Measurements from ENCODE around the gene SEMA5B.

SEMA5B gene

DNA sequence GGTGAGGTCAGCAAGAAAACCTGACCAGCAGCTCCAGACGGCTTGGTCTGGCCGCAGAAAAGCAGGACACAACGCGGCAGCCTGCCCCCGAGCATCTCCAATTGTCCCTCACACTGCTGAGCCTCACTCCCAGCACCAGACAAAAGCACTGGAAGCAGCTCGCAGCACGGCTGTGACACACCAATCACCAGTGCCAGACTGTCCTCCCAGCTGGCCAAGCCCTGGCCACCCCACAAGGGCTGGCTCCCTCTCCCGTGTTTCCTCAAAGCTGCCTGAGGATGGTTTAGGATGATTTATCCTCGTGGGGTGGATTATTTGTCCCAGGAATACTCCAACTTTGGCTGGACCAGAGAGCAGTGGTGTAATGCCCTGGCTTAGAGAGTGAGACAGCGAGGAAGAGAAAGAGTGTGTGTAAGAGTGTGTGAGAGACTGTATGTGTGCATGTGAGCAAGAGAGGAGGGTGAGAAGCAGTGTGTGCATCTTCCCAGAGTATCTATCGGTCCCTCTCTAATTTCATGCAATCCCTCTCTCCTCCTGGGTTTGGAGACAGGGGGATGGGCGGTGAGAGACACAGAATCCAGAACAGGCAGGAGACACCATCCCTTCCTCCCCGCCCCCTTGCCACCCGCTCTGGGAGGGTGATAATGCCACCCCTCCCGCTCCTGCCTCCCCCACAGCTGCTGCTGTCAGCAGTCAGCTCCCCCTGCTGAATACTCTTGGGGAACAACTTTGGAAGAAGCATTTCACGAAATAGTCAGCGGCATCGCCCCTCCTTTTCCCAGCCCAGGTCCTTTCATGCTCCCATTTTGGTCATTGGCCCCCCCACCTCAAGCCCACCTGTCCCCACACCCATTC is 34.2 kb downstream of the SEMA5B start:
- no peak for DNase-seq (ENCODE audit: low spot score)

DNA sequence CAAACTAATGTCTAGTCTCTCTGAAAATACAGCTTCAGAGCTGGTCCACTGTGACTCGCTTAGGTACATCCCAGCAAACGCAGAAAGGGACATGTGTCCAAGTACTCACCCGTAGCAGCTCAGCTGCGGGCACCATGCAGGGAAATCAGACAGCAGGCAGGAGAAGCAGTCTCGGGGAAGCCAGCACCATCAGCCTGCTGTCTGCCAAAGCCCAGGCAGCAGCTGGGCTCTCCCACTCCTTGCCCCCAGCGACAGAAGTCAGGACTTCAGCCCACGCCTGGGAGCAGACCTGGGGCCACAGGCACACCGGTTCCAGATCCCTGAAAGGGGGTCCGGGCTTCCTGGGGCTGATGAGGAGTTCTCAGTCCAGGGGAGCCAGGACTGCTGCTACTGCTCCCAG is 34.9 kb downstream of the SEMA5B start:
- no peak for DNase-seq (ENCODE audit: low spot score)

DNA sequence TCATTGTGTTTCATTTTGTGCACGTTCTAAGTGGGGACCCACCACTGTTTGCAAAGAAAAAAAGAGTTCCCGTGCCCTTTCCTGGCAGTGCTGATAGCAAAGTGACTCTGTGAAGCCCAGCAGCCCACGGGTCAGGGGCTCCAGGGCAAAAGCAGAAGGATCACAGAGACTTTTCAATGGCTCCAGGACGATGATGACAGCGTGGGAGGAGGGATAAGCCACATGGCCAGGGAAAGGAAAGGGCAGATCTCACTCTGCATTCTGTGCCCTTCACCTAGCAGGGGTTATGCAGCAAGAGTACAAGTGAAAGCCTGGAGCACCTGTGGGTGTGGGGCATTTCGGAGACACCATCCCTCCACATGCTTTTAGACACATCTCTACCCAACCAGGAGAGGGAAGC is 35.4 kb downstream of the SEMA5B start:
- no peak for DNase-seq (ENCODE audit: low spot score)

DNA sequence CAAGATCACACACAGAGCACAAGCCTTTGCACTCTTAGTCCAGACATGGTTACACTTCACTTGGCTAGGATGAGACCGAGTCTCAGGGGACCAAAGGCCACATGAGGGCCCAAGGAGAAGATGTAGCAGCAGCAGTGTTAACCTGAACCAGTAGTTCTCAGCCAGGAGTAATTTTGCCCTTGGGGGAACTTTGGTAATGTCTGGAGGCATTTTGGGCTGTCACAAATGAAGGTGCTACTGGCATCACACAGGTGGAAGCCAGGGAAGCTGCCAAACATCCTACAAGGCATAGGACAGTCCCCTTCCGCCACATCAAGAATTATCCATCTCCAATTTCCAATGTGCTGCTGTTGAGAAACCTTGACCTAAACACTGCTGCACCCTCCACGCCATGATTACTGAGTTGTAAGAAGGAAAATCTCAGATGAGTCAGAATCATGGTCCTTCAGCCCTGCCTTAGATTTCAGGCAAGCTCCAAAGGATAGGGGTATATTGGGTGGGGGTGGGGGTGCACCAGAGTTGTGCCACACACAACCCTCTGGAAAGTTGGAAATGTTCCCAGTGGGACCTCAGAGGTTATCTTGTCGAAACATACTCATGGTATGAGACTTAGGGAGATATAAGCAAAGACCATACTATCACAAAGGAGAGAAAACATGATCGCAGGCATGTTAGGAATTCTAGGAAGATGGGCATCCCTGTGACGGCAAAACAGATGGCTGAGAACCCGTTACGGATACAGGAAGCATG is 36.2 kb downstream of the SEMA5B start:
- DNase-seq (ENCODE audit: low spot score): no peak

DNA sequence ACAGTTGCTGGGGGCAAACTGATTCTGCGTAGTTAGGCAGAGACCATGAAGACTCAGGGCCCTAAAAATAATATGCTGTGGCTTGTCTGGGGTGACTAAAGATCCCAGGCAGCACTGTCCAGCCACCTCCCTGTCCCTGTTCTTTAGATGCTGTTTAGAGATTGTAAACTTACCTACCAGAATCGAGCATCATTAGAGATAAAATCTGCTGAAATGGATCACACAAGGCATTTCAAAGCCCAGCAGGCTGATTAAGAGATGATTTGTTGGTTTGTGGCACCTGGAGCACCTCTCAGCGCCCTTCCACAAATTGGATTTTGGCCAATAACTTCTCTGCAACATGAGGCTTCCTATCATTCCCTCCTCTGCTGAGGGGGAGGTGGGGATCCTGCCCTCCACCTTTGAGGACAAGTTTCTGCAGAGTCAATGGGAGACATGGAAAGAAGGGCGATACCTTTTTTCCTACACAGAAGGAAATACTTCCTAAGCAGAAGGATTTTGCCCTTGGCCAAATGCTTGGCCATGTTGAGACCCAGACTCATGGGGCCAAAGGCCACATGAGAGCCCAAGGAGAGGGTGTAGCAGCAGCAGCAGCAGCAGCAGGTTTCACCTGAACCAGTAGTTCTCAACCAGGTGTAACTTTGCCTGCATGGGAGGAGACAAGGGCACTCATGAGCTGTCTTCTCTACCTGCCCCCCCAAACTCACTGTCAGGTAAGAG is 37.5 kb downstream of the SEMA5B start:
- DNase-seq (ENCODE audit: low spot score): no peak

DNA sequence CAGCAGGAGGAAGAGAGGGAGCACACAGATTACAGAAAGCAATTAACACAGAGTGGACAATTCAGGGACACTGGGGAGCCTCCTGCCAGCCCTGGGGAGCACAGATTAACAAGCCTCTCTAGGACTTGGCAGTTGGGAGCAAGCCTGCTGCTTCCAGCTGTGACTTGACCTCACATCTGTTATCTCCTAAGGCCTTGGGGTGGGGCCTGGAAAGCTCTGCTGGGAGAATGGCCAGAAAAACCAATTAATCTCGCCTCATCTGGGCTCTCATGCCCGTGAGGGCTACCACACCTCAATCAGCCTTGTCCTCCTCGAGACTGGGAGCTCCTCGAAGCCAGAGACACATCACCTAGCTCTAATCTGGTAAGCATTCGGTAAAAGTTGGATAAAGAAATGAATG is 39.1 kb downstream of the SEMA5B start:
- DNase-seq (ENCODE audit: low spot score): no peak

DNA sequence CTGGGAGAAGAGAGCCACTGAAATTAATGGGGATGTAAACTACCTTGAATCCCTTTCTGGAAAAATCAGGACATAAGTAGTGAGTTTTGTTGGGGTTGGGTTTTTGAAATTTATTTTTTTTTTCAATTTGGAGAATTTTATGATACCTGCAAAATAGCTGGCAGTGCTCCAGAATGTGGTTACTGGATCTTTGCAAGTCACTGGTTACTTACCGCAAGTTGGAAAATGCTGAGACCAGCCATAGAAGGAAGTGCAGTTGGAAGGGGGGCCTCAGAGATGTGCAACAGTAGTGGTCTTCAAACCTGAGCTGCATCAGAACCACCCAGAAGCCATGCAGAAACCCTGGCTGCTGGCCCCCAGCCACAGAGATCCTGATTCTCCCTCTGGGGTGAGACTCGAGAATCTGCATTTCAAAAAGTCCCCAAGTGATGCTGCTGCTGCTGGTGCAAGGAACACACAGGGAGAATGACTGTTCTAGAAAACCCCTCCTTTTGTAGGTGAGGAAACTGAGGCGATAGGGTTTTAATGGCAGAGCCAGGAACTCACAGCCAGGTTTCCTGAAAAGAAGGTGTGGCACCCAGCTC is 39.7 kb downstream of the SEMA5B start:
- DNase-seq (ENCODE audit: low spot score): no peak

DNA sequence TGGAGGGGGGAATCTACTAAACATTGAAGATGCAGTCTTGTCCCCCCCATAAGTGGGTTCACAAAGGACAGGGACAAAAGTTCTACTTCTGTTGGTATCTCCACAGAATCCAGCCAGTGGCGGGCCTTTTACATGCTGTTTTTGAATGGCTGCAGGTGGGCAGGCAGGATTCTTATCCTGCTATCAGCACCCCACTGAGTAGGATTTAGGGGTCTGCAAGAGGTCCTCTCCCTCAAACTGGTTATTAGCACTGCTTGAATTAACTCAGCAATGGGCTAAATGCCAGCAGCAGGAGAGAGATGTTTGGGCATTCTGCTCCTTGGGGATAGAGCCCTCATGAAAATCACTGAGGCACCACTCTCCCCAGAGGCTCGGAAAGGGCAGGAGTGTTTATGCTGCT is 40.3 kb downstream of the SEMA5B start:
- DNase-seq (ENCODE audit: low spot score): no peak

DNA sequence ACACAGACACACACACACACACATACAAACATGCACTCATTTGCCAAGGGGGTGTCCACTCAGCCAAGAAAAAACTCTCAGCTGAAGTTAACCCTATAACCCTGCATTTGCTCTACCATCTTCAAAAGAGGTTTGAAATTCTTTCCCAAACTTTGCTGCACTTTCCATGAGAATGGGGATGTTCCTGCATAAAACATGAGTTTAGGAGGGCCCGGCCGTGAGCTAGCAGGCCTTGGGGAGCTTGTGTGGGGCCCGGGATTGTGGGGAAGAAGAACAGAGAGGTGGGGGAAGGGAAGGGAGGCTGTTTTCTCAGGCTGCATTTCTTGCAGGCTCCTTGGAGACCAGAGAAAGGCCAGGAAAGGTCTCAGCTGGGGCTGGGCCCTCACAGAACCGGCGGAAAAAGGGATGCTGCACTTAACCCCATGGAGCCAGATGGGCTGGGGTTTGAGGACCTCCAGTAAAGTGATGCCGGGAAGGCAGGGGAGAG is 40.8 kb downstream of the SEMA5B start:
- DNase-seq (ENCODE audit: low spot score): peak; percentile 62

DNA sequence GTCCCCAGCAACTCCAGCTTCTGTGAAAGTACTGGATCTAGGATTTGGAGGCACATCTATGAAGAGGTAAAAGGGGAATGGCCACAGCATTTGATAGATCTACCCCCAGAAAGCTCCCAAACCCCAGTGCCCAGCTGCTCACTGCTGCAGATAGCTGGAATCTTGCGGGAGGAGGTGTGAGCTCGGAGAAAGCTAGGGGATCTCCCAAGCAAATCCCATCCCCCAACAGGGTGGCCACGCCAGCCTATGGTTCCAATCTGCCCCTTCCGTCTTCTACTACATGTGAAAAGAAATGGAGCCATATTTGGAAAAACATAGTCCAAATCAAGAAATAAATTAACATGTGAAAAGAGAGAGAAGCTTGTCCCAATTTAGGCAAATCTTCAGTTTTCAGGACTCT is 42.0 kb downstream of the SEMA5B start:
- DNase-seq (ENCODE audit: low spot score): no peak

DNA sequence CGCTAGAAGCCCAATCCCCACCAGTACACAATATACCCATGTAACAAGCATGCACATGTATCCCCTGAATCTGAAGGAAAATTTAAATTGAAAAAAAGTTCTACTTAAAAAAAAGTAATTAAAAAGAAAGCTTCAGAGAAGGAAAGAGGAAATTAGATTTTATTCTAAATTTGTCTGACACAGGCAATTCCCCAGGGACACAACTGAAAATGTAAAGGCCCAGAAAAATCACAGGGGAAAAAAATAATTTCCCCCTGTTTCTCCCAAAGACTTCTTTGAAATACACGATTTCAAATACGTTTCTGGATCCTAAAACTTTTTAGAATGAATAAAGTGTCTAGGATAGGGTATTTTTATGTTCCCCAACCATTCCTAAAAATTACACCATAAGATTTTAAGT is 42.9 kb downstream of the SEMA5B start:
- no peak for DNase-seq (ENCODE audit: low spot score)

DNA sequence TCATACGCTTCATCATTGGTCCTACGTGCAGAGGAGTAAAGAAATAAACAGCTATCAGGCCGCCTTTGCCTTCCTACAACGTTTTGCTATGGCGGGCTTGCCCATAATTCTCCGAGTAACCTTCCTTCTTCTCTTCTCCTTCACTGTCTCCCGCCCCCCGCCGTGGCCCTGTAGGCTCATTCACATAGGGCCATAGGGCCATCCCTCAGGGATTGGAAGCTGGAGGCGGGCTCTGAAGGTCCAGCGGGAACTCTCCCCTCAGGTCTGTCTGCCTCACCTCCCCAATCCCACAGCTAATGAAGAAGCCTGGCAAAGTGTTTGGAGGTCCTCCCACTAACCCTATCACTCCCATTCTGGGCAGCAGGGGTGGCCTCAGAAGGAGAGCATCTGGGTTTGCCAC is 43.6 kb downstream of the SEMA5B start:
- no peak for DNase-seq (ENCODE audit: low spot score)

DNA sequence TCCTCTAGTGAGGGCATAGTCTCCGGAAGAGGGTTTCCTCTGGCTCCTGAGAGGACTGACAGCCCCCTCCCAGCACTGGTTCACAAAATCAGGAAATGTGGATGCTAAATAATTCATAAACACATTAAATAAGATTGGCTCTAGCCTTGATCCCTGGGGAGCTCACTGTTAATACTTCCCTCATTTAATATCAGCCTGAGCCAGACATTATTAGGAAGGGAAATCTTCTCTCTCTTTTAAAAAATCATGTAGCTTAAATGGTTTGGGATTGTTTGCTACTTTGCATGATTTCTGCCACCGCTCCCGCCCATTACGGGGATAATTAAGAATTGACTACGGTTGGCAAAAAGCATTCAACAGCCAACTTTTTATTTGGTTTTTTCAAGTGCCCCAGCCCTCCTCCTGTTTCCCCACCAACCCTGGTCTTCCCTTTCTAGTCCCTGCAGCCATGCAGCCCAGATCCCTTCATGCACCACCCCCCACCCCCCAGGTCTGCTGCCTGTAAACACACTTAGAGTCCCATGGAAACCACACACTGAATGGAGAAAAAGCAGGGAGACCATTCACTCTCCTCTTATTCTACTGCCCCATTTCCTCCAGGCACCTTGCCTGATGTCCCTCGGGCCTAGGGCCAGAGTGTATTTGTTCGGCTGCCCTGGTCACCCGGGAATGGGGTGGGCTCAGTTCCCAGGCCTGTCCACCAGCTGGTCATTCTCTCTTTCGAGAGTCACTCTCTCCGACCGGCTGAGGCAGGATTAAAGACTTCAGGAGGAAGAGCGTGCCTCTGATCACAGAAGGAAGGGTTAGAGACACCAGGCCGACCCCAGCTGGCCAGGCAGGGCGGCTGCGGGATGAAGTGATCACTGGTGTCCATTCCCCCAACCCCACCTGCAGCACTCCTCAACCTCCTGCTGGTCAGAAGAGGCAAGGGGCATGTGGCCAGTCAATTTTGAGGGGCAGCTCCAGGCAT is 45.1 kb downstream of the SEMA5B start:
- no peak for DNase-seq (ENCODE audit: low spot score)

DNA sequence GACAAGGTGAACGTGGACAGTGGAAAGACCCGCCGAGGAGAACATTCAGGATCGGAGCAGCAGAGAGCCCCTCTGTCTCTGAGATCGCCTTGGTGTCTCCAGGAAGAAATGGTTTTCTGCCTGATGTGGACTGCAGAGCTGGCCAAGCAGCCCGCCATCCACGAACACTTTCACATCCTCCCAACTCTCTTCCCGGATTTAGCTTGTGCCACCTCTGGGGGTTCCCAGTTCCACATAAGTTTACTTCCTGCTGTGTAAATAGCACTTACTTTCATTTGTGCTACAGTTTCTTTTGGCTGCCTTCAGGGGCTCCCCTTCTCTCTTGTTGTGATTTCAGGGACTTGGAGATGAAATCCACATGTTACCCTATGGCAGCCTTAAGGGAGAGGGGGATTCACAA is 48.4 kb downstream of the SEMA5B start:
- DNase-seq (ENCODE audit: low spot score): no peak

DNA sequence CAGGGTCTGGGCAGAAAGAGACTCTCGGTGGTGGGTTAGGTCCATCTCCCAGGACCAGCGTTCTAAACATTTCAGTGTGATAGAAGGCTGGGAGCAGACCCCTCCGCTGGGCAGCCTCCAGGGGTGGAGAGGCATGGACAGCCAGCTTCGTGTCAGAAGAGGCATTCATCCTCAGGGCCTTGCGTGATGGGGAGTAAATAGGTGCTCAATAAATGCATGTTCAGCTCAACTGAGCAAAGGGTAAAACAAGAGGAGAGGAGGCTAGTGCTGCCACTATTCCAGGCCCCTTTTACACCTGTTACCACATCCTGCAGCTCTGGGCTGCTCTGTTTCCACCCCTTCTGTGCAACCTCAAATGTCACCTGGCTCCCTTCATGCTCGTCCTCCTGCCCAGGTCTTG is 49.0 kb downstream of the SEMA5B start:
- DNase-seq (ENCODE audit: low spot score): no peak

DNA sequence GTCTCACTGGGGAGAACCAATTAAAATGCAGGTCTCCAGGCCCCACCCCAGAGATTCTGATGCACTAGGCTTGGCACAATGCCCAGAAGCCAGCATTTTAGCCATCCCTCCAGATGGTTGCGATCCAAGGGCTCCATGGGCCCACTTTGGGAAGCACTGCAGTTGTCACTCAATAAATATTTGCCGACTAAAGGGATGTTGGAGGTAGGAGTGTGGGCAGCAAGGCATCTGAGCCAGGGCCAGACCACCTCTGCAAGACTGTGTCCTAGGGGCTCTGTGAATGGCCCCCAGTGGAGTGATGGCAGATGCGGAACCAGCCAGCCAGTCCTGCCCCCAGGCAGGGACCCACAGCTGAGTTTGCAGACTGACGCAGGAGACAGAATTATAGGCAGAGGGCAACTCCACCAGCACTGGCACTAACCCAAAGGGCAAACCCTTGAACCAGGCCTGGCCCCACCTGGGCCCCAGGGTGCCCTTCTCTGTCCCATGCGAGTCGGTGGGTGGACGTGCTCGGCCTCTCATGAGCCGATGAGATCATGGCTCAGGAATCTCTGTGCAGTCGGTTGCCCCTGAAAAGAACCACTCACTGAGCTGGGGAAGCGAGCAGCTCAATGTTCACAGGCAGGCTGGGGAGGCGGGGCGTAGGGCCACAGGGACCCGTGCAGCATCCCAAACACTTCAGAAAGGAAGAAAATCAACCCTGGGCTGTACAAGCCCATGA is 49.7 kb downstream of the SEMA5B start:
- DNase-seq (ENCODE audit: low spot score): peak; percentile 80

DNA sequence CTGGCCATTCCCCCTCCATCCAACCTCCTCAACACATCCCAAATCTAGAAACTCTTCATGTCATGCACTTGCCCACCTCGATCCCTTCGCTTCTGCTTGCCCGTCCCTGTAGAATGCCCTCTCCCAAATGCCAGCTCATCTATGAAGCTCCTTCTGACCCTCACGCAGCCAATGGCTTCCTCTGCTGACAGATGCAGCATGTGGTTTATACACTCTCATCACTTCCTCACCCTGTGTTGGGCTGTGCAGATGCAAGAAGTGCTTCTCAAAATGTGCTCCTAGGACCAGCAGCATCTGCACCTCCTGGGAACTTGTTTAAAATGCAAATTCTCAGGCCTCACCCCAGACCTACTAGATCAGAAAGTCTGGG is 51.7 kb downstream of the SEMA5B start:
- no peak for DNase-seq (ENCODE audit: low spot score)

DNA sequence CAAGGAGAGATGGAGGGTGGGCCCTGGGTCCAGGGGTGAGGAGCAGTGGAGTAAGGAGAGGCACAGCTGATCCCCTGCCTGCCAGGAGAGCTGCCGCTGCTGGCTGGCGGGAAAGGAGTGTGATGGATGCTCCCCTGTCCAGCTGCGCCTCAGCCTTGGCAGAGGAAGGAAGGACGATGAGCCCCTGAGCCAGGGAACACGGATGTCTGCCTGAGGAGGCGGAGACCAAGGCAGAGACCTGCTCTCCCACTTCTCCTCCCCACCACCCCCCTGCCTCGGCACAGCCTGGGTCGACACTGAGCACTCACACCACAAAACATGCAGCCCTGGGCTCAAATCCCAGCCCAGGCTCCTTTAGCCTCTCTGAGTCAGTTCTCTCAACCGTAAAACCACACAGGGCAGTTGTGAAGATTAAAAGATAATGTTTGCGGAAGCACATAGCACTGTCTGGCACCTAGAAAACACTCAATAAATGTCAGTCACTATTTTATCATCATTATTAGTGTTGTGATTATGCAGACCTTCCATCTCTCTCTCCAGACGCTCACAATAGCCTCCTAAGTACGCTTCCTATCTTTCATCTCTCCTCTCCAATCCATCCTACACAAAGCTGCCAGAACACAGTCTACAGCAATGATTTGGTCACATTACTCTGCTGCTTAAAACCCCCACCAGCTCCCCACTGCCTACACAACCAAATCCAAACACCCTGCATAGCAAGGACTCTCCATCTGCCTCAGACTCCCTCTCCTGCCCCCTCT is 52.2 kb downstream of the SEMA5B start:
- DNase-seq (ENCODE audit: low spot score): peak; percentile 60

DNA sequence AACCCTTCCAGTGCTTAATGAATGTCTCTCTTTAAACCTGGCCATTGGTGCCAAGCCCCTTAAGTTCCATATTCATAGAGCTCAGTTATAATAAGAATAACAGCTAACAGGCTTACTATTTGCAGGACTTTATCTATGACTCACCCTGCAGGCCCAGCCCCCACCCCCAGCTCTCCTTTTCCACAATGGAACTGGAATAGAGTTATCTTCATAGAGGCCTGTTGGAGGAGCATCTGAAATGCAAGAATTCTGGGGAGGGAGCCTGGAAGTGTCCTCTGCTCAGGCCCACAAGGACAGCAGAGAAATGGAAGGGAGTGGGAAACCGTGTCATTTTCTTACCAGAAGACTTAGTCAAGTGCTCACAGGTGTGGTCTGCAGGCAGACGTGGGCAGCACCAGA is 52.8 kb downstream of the SEMA5B start:
- DNase-seq (ENCODE audit: low spot score): no peak

All from iPS-NIHi11 (cell line).